Central memory CD4-positive, alpha-beta T cell (primary cell): Measurements from ENCODE around the gene PCDHA6.
"Not testable (repeated sequence)": the region's sequence is repeated elsewhere in the genome, so short reads cannot be mapped to it uniquely, and the experiment has no call there.

Source experiments
- DNase-seq: peaks from one replicate; pipeline ENCODE4 v3.0.0; 2022
- total RNA-seq, 3 experiments: gene quantifications; one replicate each; lab custom pipeline; 2026; lab: John Stamatoyannopoulos, UW

Gene PCDHA6
- 0 reads per million in 3 experiments for total RNA-seq

GRCh38 chr5:140827704-140828361, at the start of gene PCDHA6:
TSS of gene PCDHA6 (plus strand) at chr5:140827960. CDS start at chr5:140828092, 132 bp downstream.
- no peak for DNase-seq

GRCh38 chr5:140780512-140780911, 47.2 kb upstream of the PCDHA6 start:
- no peak for DNase-seq

- DNase-seq: no peak
Measured at GRCh38 chr5:140785905-140786686, 41.7 kb upstream of the PCDHA6 start, which contains the start of gene PCDHA1. TSS of gene PCDHA1 (plus strand) at chr5:140786140.

- not testable (repeated sequence) for DNase-seq
Measured at GRCh38 chr5:140787422-140787821, 40.3 kb upstream of the PCDHA6 start.

GRCh38 chr5:140787849-140788504, 39.8 kb upstream of the PCDHA6 start:
- not testable (repeated sequence) for DNase-seq

- DNase-seq: no peak
Measured at GRCh38 chr5:140791089-140791488, 36.7 kb upstream of the PCDHA6 start.

GRCh38 chr5:140794595-140795258, 33.0 kb upstream of the PCDHA6 start, which contains the start of gene PCDHA2:
TSS of gene PCDHA2 (plus strand) at chr5:140794852.
- no peak for DNase-seq

GRCh38 chr5:140795259-140795641, 32.5 kb upstream of the PCDHA6 start:
- no peak for DNase-seq

- not testable (repeated sequence) for DNase-seq
Measured at GRCh38 chr5:140796072-140796717, 31.6 kb upstream of the PCDHA6 start.

- DNase-seq: no peak
Measured at GRCh38 chr5:140796718-140797095, 31.1 kb upstream of the PCDHA6 start.

- DNase-seq: no peak
Measured at GRCh38 chr5:140800816-140801493, 26.8 kb upstream of the PCDHA6 start, which contains the start of gene PCDHA3. TSS of gene PCDHA3 (plus strand) at chr5:140801057.

- DNase-seq: no peak
Measured at GRCh38 chr5:140801494-140801841, 26.3 kb upstream of the PCDHA6 start.

GRCh38 chr5:140802381-140802780, 25.4 kb upstream of the PCDHA6 start:
- DNase-seq: not testable (repeated sequence)

GRCh38 chr5:140802781-140803271, 24.9 kb upstream of the PCDHA6 start:
- DNase-seq: no peak

- DNase-seq: no peak
Measured at GRCh38 chr5:140806834-140807775, 20.7 kb upstream of the PCDHA6 start, which contains the start of gene PCDHA4. TSS of gene PCDHA4 (plus strand) at chr5:140807068.

GRCh38 chr5:140808241-140808888, 19.4 kb upstream of the PCDHA6 start:
- DNase-seq: not testable (repeated sequence)

GRCh38 chr5:140808889-140809291, 18.9 kb upstream of the PCDHA6 start:
- DNase-seq: no peak

GRCh38 chr5:140821375-140822280, 6.1 kb upstream of the PCDHA6 start, which contains the start of gene PCDHA5:
TSS of gene PCDHA5 (plus strand) at chr5:140821613.
- DNase-seq: no peak

- no peak for DNase-seq
Measured at GRCh38 chr5:140822281-140822629, 5.5 kb upstream of the PCDHA6 start.
